ENCODE data around the gene SLCO1C1. TPM values are rescaled to one million over a fixed set of nuclear protein-coding genes. Genes with fewer than 3 reads are reported as not detected.

SLCO1C1 gene
- total RNA-seq, 1 donor from 2014 or later: not detected

- Histone ChIP-seq H3K4me1 (ENCODE audit: insufficient read depth, low read length) (no peaks in the 10 kb centered on the region), H2AFZ (ENCODE audit: low read depth, low read length) (no peak overlapping the region), H3K9me3 (ENCODE audit: insufficient read depth, low read depth, low read length) (no peaks in the 10 kb centered on the region), H3K4me3 (ENCODE audit: insufficient read depth, low read depth, low read length) (no peak overlapping the region), H3K9ac (ENCODE audit: low read length) (no peak overlapping the region), H3K79me2 (ENCODE audit: insufficient read depth, low read length) (no peaks in the 10 kb centered on the region), H3K27ac (ENCODE audit: low read depth, low read length) (no peak overlapping the region), H3K27me3 (ENCODE audit: insufficient read depth, low read length) (no peaks in the 10 kb centered on the region), H4K20me1 (ENCODE audit: insufficient read depth, low read length) (no peaks in the 10 kb centered on the region), H3K4me2 (ENCODE audit: low read length) (no peak overlapping the region), H3K36me3 (ENCODE audit: insufficient read depth, low read length) (no peaks in the 10 kb centered on the region)
- Mint-ChIP-seq H3K27ac (ENCODE audit: unreplicated experiment) (no peak overlapping the region), H3K4me3 (ENCODE audit: unreplicated experiment) (no peak overlapping the region), H3K36me3 (ENCODE audit: low read depth, unreplicated experiment) (no peaks in the 10 kb centered on the region), H3K9me3 (ENCODE audit: unreplicated experiment) (no peaks in the 10 kb centered on the region), H3K4me1 (ENCODE audit: low read depth, unreplicated experiment) (peaks cover 4% of the 10 kb centered on the region), H3K27me3 (ENCODE audit: low read depth, unreplicated experiment) (no peaks in the 10 kb centered on the region)
- DNase-seq (ENCODE audit: low read depth): no peak
- TF ChIP-seq EZH2 (IDR thresholded peaks at IDR 0.05; ENCODE audit: insufficient read depth, low read length): no peak
- no peak for TF ChIP-seq CTCF (IDR thresholded peaks at IDR 0.05; ENCODE audit: insufficient read depth, low read depth, low read length)
- FAIRE-seq: no peak
Observed at GRCh38 chr12:20711846-20712245, 16.7 kb downstream of the SLCO1C1 start.

GRCh38 chr12:20716037-20716436, 20.9 kb downstream of the SLCO1C1 start:
- H3K79me2 ChIP-seq (ENCODE audit: insufficient read depth, low read length): no peaks in the 10 kb centered on the region
- no peak for DNase-seq (ENCODE audit: low read depth)
- peaks cover 4% of the 10 kb centered on the region for H3K4me1 Mint-ChIP-seq (ENCODE audit: low read depth, unreplicated experiment)
- no peak overlapping the region for H3K4me3 Mint-ChIP-seq (ENCODE audit: unreplicated experiment)
- H3K36me3 Mint-ChIP-seq (ENCODE audit: low read depth, unreplicated experiment): no peaks in the 10 kb centered on the region
- TF ChIP-seq EZH2 (IDR thresholded peaks at IDR 0.05; ENCODE audit: insufficient read depth, low read length) (no peak), CTCF (IDR thresholded peaks at IDR 0.05; ENCODE audit: insufficient read depth, low read depth, low read length) (no peak)
- H2AFZ ChIP-seq (ENCODE audit: low read depth, low read length): no peak overlapping the region
- H3K4me3 ChIP-seq (ENCODE audit: insufficient read depth, low read depth, low read length): no peak overlapping the region
- H3K27ac Mint-ChIP-seq (ENCODE audit: unreplicated experiment): no peak overlapping the region
- H3K36me3 ChIP-seq (ENCODE audit: insufficient read depth, low read length): no peaks in the 10 kb centered on the region
- H4K20me1 ChIP-seq (ENCODE audit: insufficient read depth, low read length): no peaks in the 10 kb centered on the region
- no peaks in the 10 kb centered on the region for H3K4me1 ChIP-seq (ENCODE audit: insufficient read depth, low read length)
- H3K4me2 ChIP-seq (ENCODE audit: low read length): no peak overlapping the region
- no peaks in the 10 kb centered on the region for H3K27me3 Mint-ChIP-seq (ENCODE audit: low read depth, unreplicated experiment)
- no peaks in the 10 kb centered on the region for H3K9me3 ChIP-seq (ENCODE audit: insufficient read depth, low read depth, low read length)
- H3K9ac ChIP-seq (ENCODE audit: low read length): no peak overlapping the region
- no peak for FAIRE-seq
- H3K27me3 ChIP-seq (ENCODE audit: insufficient read depth, low read length): no peaks in the 10 kb centered on the region
- no peaks in the 10 kb centered on the region for H3K9me3 Mint-ChIP-seq (ENCODE audit: unreplicated experiment)
- no peak overlapping the region for H3K27ac ChIP-seq (ENCODE audit: low read depth, low read length)

- FAIRE-seq (no peak), DNase-seq (ENCODE audit: low read depth) (no peak)
- no peaks in the 10 kb centered on the region for H3K27me3 Mint-ChIP-seq (ENCODE audit: low read depth, unreplicated experiment)
Observed at GRCh38 chr12:20716985-20717384, 21.9 kb downstream of the SLCO1C1 start.

More at GRCh38 chr12:20716985-20717384, 21.9 kb downstream of the SLCO1C1 start:
- no peak overlapping the region for H3K27ac Mint-ChIP-seq (ENCODE audit: unreplicated experiment)
- peaks cover 3% of the 10 kb centered on the region for H3K4me1 Mint-ChIP-seq (ENCODE audit: low read depth, unreplicated experiment)
- H3K9ac ChIP-seq (ENCODE audit: low read length): no peak overlapping the region
- H3K4me3 Mint-ChIP-seq (ENCODE audit: unreplicated experiment): no peak overlapping the region
- H4K20me1 ChIP-seq (ENCODE audit: insufficient read depth, low read length): no peaks in the 10 kb centered on the region
- no peak for TF ChIP-seq CTCF (IDR thresholded peaks at IDR 0.05; ENCODE audit: insufficient read depth, low read depth, low read length)
- TF ChIP-seq EZH2 (IDR thresholded peaks at IDR 0.05; ENCODE audit: insufficient read depth, low read length): no peak
- H3K79me2 ChIP-seq (ENCODE audit: insufficient read depth, low read length): no peaks in the 10 kb centered on the region
- H3K4me2 ChIP-seq (ENCODE audit: low read length): no peak overlapping the region
- H3K27me3 ChIP-seq (ENCODE audit: insufficient read depth, low read length): no peaks in the 10 kb centered on the region
- H3K4me1 ChIP-seq (ENCODE audit: insufficient read depth, low read length): no peaks in the 10 kb centered on the region
- H2AFZ ChIP-seq (ENCODE audit: low read depth, low read length): no peak overlapping the region
- H3K4me3 ChIP-seq (ENCODE audit: insufficient read depth, low read depth, low read length): no peak overlapping the region
- no peaks in the 10 kb centered on the region for H3K36me3 ChIP-seq (ENCODE audit: insufficient read depth, low read length)
- H3K9me3 Mint-ChIP-seq (ENCODE audit: unreplicated experiment): no peaks in the 10 kb centered on the region
- no peaks in the 10 kb centered on the region for H3K9me3 ChIP-seq (ENCODE audit: insufficient read depth, low read depth, low read length)
- no peak overlapping the region for H3K27ac ChIP-seq (ENCODE audit: low read depth, low read length)
- no peaks in the 10 kb centered on the region for H3K36me3 Mint-ChIP-seq (ENCODE audit: low read depth, unreplicated experiment)
